Melanocyte of skin (primary cell): ENCODE measurements around the gene C19orf81. TPM values are rescaled to one million over a fixed set of nuclear protein-coding genes. Genes with fewer than 3 reads are reported as not detected.

Experiments
- total RNA-seq, 2 donors: library from RNA; depleted of rRNA; stranded (reverse); fragments of >200 nt; gene quantifications; 2 replicates each; pipeline ENCODE4 v1.2.3, GENCODE V29; 2012

C19orf81 gene
- not detected for total RNA-seq

GRCh38 chr19:50649433-50650391, at the start of gene C19orf81:
Gene C19orf81, plus strand, starts transcription at chr19:50649445. Its CDS starts 0 bp downstream, at chr19:50649445.

GRCh38 chr19:50639121-50640112, 9.8 kb upstream of the C19orf81 start, which contains the start of gene SYT3:
Gene SYT3, minus strand, starts transcription at chr19:50639881. Its CDS starts 2,470 bp downstream, at chr19:50637411.

Other genes with a start within 250 kb of the C19orf81 start
- gene SPIB, start 230.5 kb upstream of the C19orf81 start, total RNA-seq: not detected
- not detected for gene MYBPC2, start 216.6 kb upstream of the C19orf81 start, total RNA-seq
- 10 to 100 TPM; 44.3 to 55.7 TPM for gene EMC10, start 172.9 kb upstream of the C19orf81 start, total RNA-seq
- not detected for gene GARIN5A, start 172.6 kb upstream of the C19orf81 start, total RNA-seq
- 10 to 100 TPM; 24.6 to 25.8 TPM for gene JOSD2, start 138.3 kb upstream of the C19orf81 start, total RNA-seq
- not detected for gene ASPDH, start 135.5 kb upstream of the C19orf81 start, total RNA-seq
- under 1 TPM in 1 of 2 donors, not detected in 1; under 0.01 TPM for gene LRRC4B, start 81.0 kb upstream of the C19orf81 start, total RNA-seq
- not detected for gene SYT3, start 9.6 kb upstream of the C19orf81 start, total RNA-seq
- under 1 TPM in 1 of 2 donors, not detected in 1; 0.67 TPM for gene SHANK1, start 70.4 kb downstream of the C19orf81 start, total RNA-seq
- gene CLEC11A, start 73.9 kb downstream of the C19orf81 start, total RNA-seq: 10 to 100 TPM in 1 of 2 donors, 1 to 10 TPM in 1; 5.5 to 25.0 TPM
- gene GPR32, start 121.0 kb downstream of the C19orf81 start, total RNA-seq: not detected
- not detected for gene ACP4, start 141.0 kb downstream of the C19orf81 start, total RNA-seq
- under 1 TPM in 1 of 2 donors, not detected in 1; under 0.01 TPM for gene KLK1, start 174.3 kb downstream of the C19orf81 start, total RNA-seq
- not detected for gene KLK15, start 184.1 kb downstream of the C19orf81 start, total RNA-seq
- gene KLK3, start 205.5 kb downstream of the C19orf81 start, total RNA-seq: not detected
- gene KLK2, start 224.0 kb downstream of the C19orf81 start, total RNA-seq: not detected